HCT116 (cell line): ENCODE data around the gene BCL6.

Experiments
- ELF1 ChIP-seq: IDR thresholded peaks from 2 replicates; pipeline ENCODE4 v1.6.1; 2012; ENCODE audit warnings: low read depth, borderline replicate concordance
- EZH2 ChIP-seq: fragments of 200-600 bp; sonication (generic); IDR thresholded peaks from 2 replicates; pipeline ENCODE4 v1.6.1; 2017; ENCODE audit warnings: antibody characterized with exemption, mixed run types
- TF ChIP-seq, protein P1 (sequence below), 3 experiments: fragments of 200-600 bp in 1 of 3; sonication (generic) in 1 of 3; IDR thresholded peaks in 2 of 3; conservative IDR thresholded peaks in 1 of 3; 2 replicates each; pipeline ENCODE4 v1.5.1; 2012 to 2017; ENCODE audit warnings: low read depth in 2 of 3, low read length in 2 of 3, antibody characterized with exemption in 1 of 3, borderline replicate concordance in 1 of 3, control low read depth in 1 of 3, mild to moderate bottlenecking in 1 of 3, mixed read lengths in 1 of 3, mixed run types in 1 of 3, moderate library complexity in 1 of 3; ENCODE audit not compliant: insufficient read depth in 1 of 3

DNA sequence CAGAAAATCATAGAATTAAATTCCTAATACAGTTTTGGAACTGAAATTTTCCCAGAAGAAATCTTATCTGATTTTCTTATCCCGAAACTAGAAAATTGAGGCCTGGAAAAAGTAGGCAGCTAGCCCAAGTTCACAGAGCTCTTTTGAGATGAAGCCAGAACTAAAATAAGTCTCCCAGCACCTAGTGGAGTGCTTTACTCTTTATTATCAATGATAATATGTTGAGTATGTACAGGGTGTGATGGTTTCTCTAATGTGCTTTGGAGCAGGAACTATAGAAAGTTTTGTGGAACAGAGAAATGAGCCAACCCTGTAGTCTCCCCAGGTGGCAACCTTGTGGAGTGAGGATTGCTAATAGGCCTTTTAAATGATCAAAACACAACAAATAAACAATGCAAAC lies 30.3 kb upstream of the BCL6 start:
- no peak for TF ChIP-seq ELF1
- TF ChIP-seq, protein P1, sequence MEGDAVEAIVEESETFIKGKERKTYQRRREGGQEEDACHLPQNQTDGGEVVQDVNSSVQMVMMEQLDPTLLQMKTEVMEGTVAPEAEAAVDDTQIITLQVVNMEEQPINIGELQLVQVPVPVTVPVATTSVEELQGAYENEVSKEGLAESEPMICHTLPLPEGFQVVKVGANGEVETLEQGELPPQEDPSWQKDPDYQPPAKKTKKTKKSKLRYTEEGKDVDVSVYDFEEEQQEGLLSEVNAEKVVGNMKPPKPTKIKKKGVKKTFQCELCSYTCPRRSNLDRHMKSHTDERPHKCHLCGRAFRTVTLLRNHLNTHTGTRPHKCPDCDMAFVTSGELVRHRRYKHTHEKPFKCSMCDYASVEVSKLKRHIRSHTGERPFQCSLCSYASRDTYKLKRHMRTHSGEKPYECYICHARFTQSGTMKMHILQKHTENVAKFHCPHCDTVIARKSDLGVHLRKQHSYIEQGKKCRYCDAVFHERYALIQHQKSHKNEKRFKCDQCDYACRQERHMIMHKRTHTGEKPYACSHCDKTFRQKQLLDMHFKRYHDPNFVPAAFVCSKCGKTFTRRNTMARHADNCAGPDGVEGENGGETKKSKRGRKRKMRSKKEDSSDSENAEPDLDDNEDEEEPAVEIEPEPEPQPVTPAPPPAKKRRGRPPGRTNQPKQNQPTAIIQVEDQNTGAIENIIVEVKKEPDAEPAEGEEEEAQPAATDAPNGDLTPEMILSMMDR (IDR thresholded peaks at IDR 0.05 in 2 of 3, conservative IDR thresholded peaks at IDR 0.05 in 1 of 3; ENCODE audit: borderline replicate concordance in 1 of 3, insufficient read depth in 1 of 3, low read depth in 2 of 3, low read length in 2 of 3) = no peak
- no peak for TF ChIP-seq EZH2
